Measurements from ENCODE around the gene RPS10. TPM values are rescaled to one million over a fixed set of nuclear protein-coding genes. Genes with fewer than 3 reads are reported as not detected.

The RPS10 gene
- total RNA-seq, 1 donor from 2014 or later: 1,689 TPM

GRCh38 chr6:34393191-34393965 is 32.5 kb downstream of the RPS10 start:
- intact Hi-C loops (cut with micrococcal nuclease): loop anchor here (5.0 kb wide), 1 partner anchor 231 kb away; no protein-coding TSS in a partner anchor
- no peak overlapping the region for H3K4me3 Mint-ChIP-seq

GRCh38 chr6:34392497-34393190 is 33.2 kb downstream of the RPS10 start, which contains the start of gene NUDT3:
TSS of gene NUDT3 (minus strand) at chr6:34392669. CDS start at chr6:34392362, 307 bp downstream.
- Mint-ChIP-seq H3K27me3 (no peaks in the 10 kb centered on the region), H3K36me3 (ENCODE audit: low read depth) (no peaks in the 10 kb centered on the region), H3K9me3 (peaks cover 3% of the 10 kb centered on the region), H3K4me3 (no peak within 1 kb of the TSS), H3K4me1 (peaks cover 9% of the 10 kb centered on the region), H3K27ac (no peak within 1 kb of the TSS)
- peak; percentile 98 for DNase-seq
- intact Hi-C loops (cut with micrococcal nuclease): loop anchor here (1.0 to 5.0 kb wide), 4 partner anchors 34 to 230 kb away; partner anchors contain the start of genes RPS10 and SMIM29

More at GRCh38 chr6:34393191-34393965, 32.5 kb downstream of the RPS10 start:
- no peak for DNase-seq
- Mint-ChIP-seq H3K36me3 (ENCODE audit: low read depth) (no peaks in the 10 kb centered on the region), H3K27me3 (no peaks in the 10 kb centered on the region), H3K27ac (no peak overlapping the region), H3K9me3 (peaks cover 3% of the 10 kb centered on the region), H3K4me1 (peaks cover 9% of the 10 kb centered on the region)

GRCh38 chr6:34391786-34392496 is 33.9 kb downstream of the RPS10 start:
- intact Hi-C loops (cut with micrococcal nuclease): loop anchor here (1.0 to 5.0 kb wide), 4 partner anchors 34 to 230 kb away; partner anchors contain the start of genes RPS10 and SMIM29
- no peak overlapping the region for H3K4me3 Mint-ChIP-seq
- no peaks in the 10 kb centered on the region for H3K27me3 Mint-ChIP-seq
- H3K4me1 Mint-ChIP-seq: peaks cover 9% of the 10 kb centered on the region
- no peak overlapping the region for H3K27ac Mint-ChIP-seq
- peak; percentile 85 for DNase-seq
- no peaks in the 10 kb centered on the region for H3K36me3 Mint-ChIP-seq (ENCODE audit: low read depth)
- peaks cover 3% of the 10 kb centered on the region for H3K9me3 Mint-ChIP-seq

GRCh38 chr6:34391473-34391785 is 34.4 kb downstream of the RPS10 start:
- Mint-ChIP-seq H3K9me3 (peaks cover under 1% of the 10 kb centered on the region), H3K4me3 (no peak overlapping the region), H3K36me3 (ENCODE audit: low read depth) (no peaks in the 10 kb centered on the region), H3K27ac (no peak overlapping the region), H3K27me3 (no peaks in the 10 kb centered on the region), H3K4me1 (peaks cover 10% of the 10 kb centered on the region)
- intact Hi-C loops (cut with micrococcal nuclease): loop anchor here (5.0 kb wide), 1 partner anchor 229 kb away; no protein-coding TSS in a partner anchor
- DNase-seq: no peak

- H3K27me3 Mint-ChIP-seq: no peaks in the 10 kb centered on the region
- peaks cover 12% of the 10 kb centered on the region for H3K4me1 Mint-ChIP-seq
- no peaks in the 10 kb centered on the region for H3K36me3 Mint-ChIP-seq (ENCODE audit: low read depth)
- intact Hi-C loops (cut with micrococcal nuclease): loop anchor here (5.0 kb wide), 1 partner anchor 229 kb away; no protein-coding TSS in a partner anchor
- DNase-seq: no peak
- H3K4me3 Mint-ChIP-seq: no peak overlapping the region
- H3K9me3 Mint-ChIP-seq: no peaks in the 10 kb centered on the region
- no peak overlapping the region for H3K27ac Mint-ChIP-seq
These were observed 35.1 kb downstream of the RPS10 start for GRCh38 chr6:34390531-34391472.

GRCh38 chr6:34389034-34389433 is 36.8 kb downstream of the RPS10 start:
- H3K27me3 Mint-ChIP-seq: no peaks in the 10 kb centered on the region
- no peaks in the 10 kb centered on the region for H3K36me3 Mint-ChIP-seq (ENCODE audit: low read depth)

GRCh38 chr6:34388421-34388820 is 37.4 kb downstream of the RPS10 start:
- H3K27ac Mint-ChIP-seq: no peak overlapping the region
- no peak overlapping the region for H3K4me3 Mint-ChIP-seq
- H3K9me3 Mint-ChIP-seq: no peaks in the 10 kb centered on the region
- no peaks in the 10 kb centered on the region for H3K27me3 Mint-ChIP-seq
- peaks cover 13% of the 10 kb centered on the region for H3K4me1 Mint-ChIP-seq
- intact Hi-C loops (cut with micrococcal nuclease): no loop called here
- no peak for DNase-seq
- H3K36me3 Mint-ChIP-seq (ENCODE audit: low read depth): peaks cover 2% of the 10 kb centered on the region

More at GRCh38 chr6:34389034-34389433, 36.8 kb downstream of the RPS10 start:
- intact Hi-C loops (cut with micrococcal nuclease): no loop called here
- no peak overlapping the region for H3K4me3 Mint-ChIP-seq
- no peak overlapping the region for H3K27ac Mint-ChIP-seq
- no peak for DNase-seq
- H3K9me3 Mint-ChIP-seq: no peaks in the 10 kb centered on the region
- H3K4me1 Mint-ChIP-seq: peaks cover 14% of the 10 kb centered on the region

- Mint-ChIP-seq H3K36me3 (ENCODE audit: low read depth) (peaks cover 2% of the 10 kb centered on the region), H3K27me3 (no peaks in the 10 kb centered on the region), H3K27ac (no peak overlapping the region), H3K4me3 (no peak overlapping the region), H3K9me3 (no peaks in the 10 kb centered on the region), H3K4me1 (peaks cover 11% of the 10 kb centered on the region)
- DNase-seq: no peak
- intact Hi-C loops (cut with micrococcal nuclease): no loop called here
These were observed 39.3 kb downstream of the RPS10 start for GRCh38 chr6:34386316-34387137.

GRCh38 chr6:34385793-34386195 is 40.1 kb downstream of the RPS10 start:
- DNase-seq: no peak
- intact Hi-C loops (cut with micrococcal nuclease): no loop called here
- Mint-ChIP-seq H3K9me3 (no peaks in the 10 kb centered on the region), H3K36me3 (ENCODE audit: low read depth) (peaks cover 4% of the 10 kb centered on the region), H3K4me1 (peaks cover 16% of the 10 kb centered on the region), H3K27ac (no peak overlapping the region), H3K27me3 (no peaks in the 10 kb centered on the region), H3K4me3 (no peak overlapping the region)

- intact Hi-C loops (cut with micrococcal nuclease): no loop called here
- H3K4me1 Mint-ChIP-seq: peaks cover 16% of the 10 kb centered on the region
- H3K27ac Mint-ChIP-seq: no peak overlapping the region
- no peak for DNase-seq
- H3K9me3 Mint-ChIP-seq: no peaks in the 10 kb centered on the region
- H3K27me3 Mint-ChIP-seq: no peaks in the 10 kb centered on the region
- H3K36me3 Mint-ChIP-seq (ENCODE audit: low read depth): peaks cover 4% of the 10 kb centered on the region
- H3K4me3 Mint-ChIP-seq: no peak overlapping the region
These were observed 41.3 kb downstream of the RPS10 start for GRCh38 chr6:34384321-34385153.

GRCh38 chr6:34383656-34384320 is 42.1 kb downstream of the RPS10 start:
- Mint-ChIP-seq H3K4me3 (no peak overlapping the region), H3K36me3 (ENCODE audit: low read depth) (peaks cover 5% of the 10 kb centered on the region), H3K27me3 (no peaks in the 10 kb centered on the region), H3K9me3 (no peaks in the 10 kb centered on the region), H3K27ac (no peak overlapping the region), H3K4me1 (peaks cover 16% of the 10 kb centered on the region)
- no peak for DNase-seq
- intact Hi-C loops (cut with micrococcal nuclease): no loop called here
